Measurements from ENCODE around the gene SAPCD2.
"Not testable (repeated sequence)": the region's sequence is repeated elsewhere in the genome, so short reads cannot be mapped to it uniquely, and the experiment has no call there.

The SAPCD2 gene
- total RNA-seq: 0.68 to 34.3 (median 9.4) reads per million in 17 experiments

GRCh38 chr9:137070201-137070905, at the start of gene SAPCD2:
Gene SAPCD2 (minus strand): TSS chr9:137070557. CDS start chr9:137070460, 97 bp downstream.
- DNase-seq: peak; percentile 93 to 96 (median 96)

- DNase-seq: not testable (repeated sequence)
Observed at GRCh38 chr9:137118092-137118603, 47.8 kb upstream of the SAPCD2 start.

GRCh38 chr9:137117269-137117731, 46.9 kb upstream of the SAPCD2 start:
- no peak for DNase-seq

GRCh38 chr9:137116728-137117127, 46.4 kb upstream of the SAPCD2 start:
- no peak for DNase-seq

GRCh38 chr9:137116027-137116507, 45.7 kb upstream of the SAPCD2 start:
- DNase-seq: no peak

GRCh38 chr9:137115394-137116026, 45.2 kb upstream of the SAPCD2 start:
- no peak for DNase-seq

- DNase-seq: peak; percentile 83 to 95 (median 89)
Observed at GRCh38 chr9:137114613-137115393, 44.4 kb upstream of the SAPCD2 start, which contains the start of gene DPP7. Gene DPP7 (minus strand): TSS chr9:137114733. CDS start chr9:137114713, 20 bp downstream.

GRCh38 chr9:137114220-137114612, 43.9 kb upstream of the SAPCD2 start:
- peak; percentile 7 to 49 (median 22) for DNase-seq

- peak; percentile 31 to 67 (median 51) for DNase-seq
Observed at GRCh38 chr9:137113385-137114159, 43.2 kb upstream of the SAPCD2 start.

GRCh38 chr9:137112564-137113384, 42.4 kb upstream of the SAPCD2 start:
- no peak for DNase-seq

- no peak for DNase-seq
Observed at GRCh38 chr9:137111788-137112563, 41.6 kb upstream of the SAPCD2 start.

- DNase-seq: no peak
Observed at GRCh38 chr9:137110911-137111787, 40.8 kb upstream of the SAPCD2 start.

- no peak for DNase-seq
Observed at GRCh38 chr9:137110147-137110910, 40.0 kb upstream of the SAPCD2 start.

GRCh38 chr9:137109250-137110146, 39.1 kb upstream of the SAPCD2 start:
- no peak for DNase-seq

GRCh38 chr9:137108608-137109249, 38.4 kb upstream of the SAPCD2 start:
- no peak for DNase-seq

- DNase-seq: no peak
Observed at GRCh38 chr9:137107982-137108381, 37.6 kb upstream of the SAPCD2 start.

Data from suppressor macrophage (primary cell).